Omental fat pad (tissue), 4 donors: Measurements from ENCODE around the gene TUSC2. TPM values are rescaled to one million over a fixed set of nuclear protein-coding genes. Genes with fewer than 3 reads are reported as not detected.

ENCODE experiments used
- ATAC-seq: fragments of 150-250 bp; one replicate; pipeline ENCODE4 v1.9.1; 2016; ENCODE audit warnings: mild to moderate bottlenecking, moderate library complexity; ENCODE audit not compliant: low FRiP score
- DNase-seq: peaks from one replicate; pipeline ENCODE4 v3.0.0-alpha.2; 2019; ENCODE audit warnings: low spot score
- CTCF ChIP-seq, 3 donors: fragments of 450-650 bp; IDR thresholded peaks; one replicate each; pipeline ENCODE4 v1.5.1; 2016 to 2017; ENCODE audit warnings: antibody characterized with exemption in 3 of 3, mild to moderate bottlenecking in 3 of 3, moderate library complexity in 2 of 3
- total RNA-seq, 4 donors: library from RNA; depleted of rRNA; stranded (reverse); fragments of >200 nt; gene quantifications; one replicate each; pipeline ENCODE4 v1.1.0, GENCODE V29; 2016

TUSC2 gene
- total RNA-seq, 4 donors from 2014 or later, result 13.7 to 28.8 (median 22.8) TPM

DNA sequence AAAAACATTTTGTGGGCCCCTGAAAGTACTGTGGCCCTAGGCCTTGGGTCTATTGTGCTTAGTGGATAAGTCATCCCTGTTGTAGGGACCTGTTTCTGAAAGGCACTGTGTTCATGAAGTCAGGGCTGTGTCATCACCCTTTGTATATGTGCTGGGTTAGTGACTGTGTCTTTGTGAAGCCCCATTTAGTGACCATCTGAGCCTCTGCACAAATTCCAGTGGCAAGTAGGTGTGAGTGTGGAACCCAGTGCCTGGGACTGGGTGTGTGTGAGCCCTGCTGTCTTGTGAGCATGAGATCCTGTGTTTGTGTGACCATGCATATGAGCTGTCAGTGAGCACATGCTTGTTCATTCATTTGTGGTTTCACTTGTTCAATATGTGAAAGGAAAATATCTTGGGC, 23.4 kb downstream of the TUSC2 start:
- ATAC-seq, result no peak
- DNase-seq, result no peak
- no peak for TF ChIP-seq CTCF (IDR thresholded peaks at IDR 0.05)

GRCh38 chr3:50303013-50303815, 24.8 kb downstream of the TUSC2 start, which contains the start of gene HYAL1:
TSS of gene HYAL1 (minus strand) at chr3:50303574. CDS start at chr3:50302956, 618 bp downstream.
- no peak for ATAC-seq
- no peak for DNase-seq

GRCh38 chr3:50302095-50303012, 25.7 kb downstream of the TUSC2 start:
- no peak for ATAC-seq
- TF ChIP-seq CTCF (IDR thresholded peaks at IDR 0.05), result no peak
- no peak for DNase-seq

More at GRCh38 chr3:50303013-50303815, 24.8 kb downstream of the TUSC2 start, which contains the start of gene HYAL1:
- TF ChIP-seq CTCF (IDR thresholded peaks at IDR 0.05), result no peak

GRCh38 chr3:50300681-50301254, 27.3 kb downstream of the TUSC2 start:
- no peak for TF ChIP-seq CTCF (IDR thresholded peaks at IDR 0.05)
- DNase-seq (no peak), ATAC-seq (no peak)

GRCh38 chr3:50299929-50300680, 27.9 kb downstream of the TUSC2 start:
- DNase-seq (no peak), ATAC-seq (peak; percentile 1)
- TF ChIP-seq CTCF (IDR thresholded peaks at IDR 0.05), result no peak

GRCh38 chr3:50299638-50299928, 28.4 kb downstream of the TUSC2 start:
- TF ChIP-seq CTCF (IDR thresholded peaks at IDR 0.05), result no peak
- no peak for DNase-seq
- ATAC-seq, result no peak
